CD14-positive monocyte (primary cell): Measurements from ENCODE around the gene P2RY11. TPM values are rescaled to one million over a fixed set of nuclear protein-coding genes. Genes with fewer than 3 reads are reported as not detected.

Experiments
- DNase-seq, 3 donors: peaks; one replicate each; pipeline ENCODE4 v3.0.0-alpha.2; 2011 to 2022
- H2AFZ ChIP-seq: 2 replicates; pipeline ENCODE4 v1.6.0; 2012; ENCODE audit warnings: mild to moderate bottlenecking, low read depth, low read length, inconsistent platforms; ENCODE audit not compliant: insufficient read depth, poor library complexity, severe bottlenecking
- H3K27ac ChIP-seq, 2 donors: 1 replicate in 1 of 2; 2 replicates in 1 of 2; pipeline ENCODE4 v1.5.1; 2012 to 2013; ENCODE audit warnings: low read length in 2 of 2, control low read depth in 1 of 2, inconsistent platforms in 1 of 2, low read depth in 1 of 2, mild to moderate bottlenecking in 1 of 2
- H3K27me3 ChIP-seq, 2 donors: one replicate each; pipeline versions ENCODE4 v1.6.0 to v1.6.1; 2011 to 2013; ENCODE audit warnings: low read length in 2 of 2; ENCODE audit not compliant: control insufficient read depth in 2 of 2, insufficient read depth in 2 of 2
- H3K36me3 ChIP-seq, 2 donors: replicated peaks in 1 of 2; 1 replicate in 1 of 2; 2 replicates in 1 of 2; pipeline versions ENCODE4 v1.5.1 to v1.6.1; 2012 to 2013; ENCODE audit warnings: low read length in 2 of 2, control low read depth in 1 of 2, inconsistent platforms in 1 of 2, mild to moderate bottlenecking in 1 of 2; ENCODE audit not compliant: insufficient read depth in 2 of 2, control insufficient read depth in 1 of 2
- H3K4me1 ChIP-seq, 2 donors: 1 replicate in 1 of 2; 2 replicates in 1 of 2; pipeline versions ENCODE4 v1.5.1 to v1.6.1; 2012 to 2013; ENCODE audit warnings: low read length in 2 of 2, control low read depth in 1 of 2, inconsistent platforms in 1 of 2, mild to moderate bottlenecking in 1 of 2, moderate library complexity in 1 of 2; ENCODE audit not compliant: insufficient read depth in 2 of 2, control insufficient read depth in 1 of 2
- H3K4me2 ChIP-seq: replicated peaks from 2 replicates; pipeline ENCODE3; 2012; ENCODE audit warnings: low read length, moderate library complexity, mild to moderate bottlenecking; ENCODE audit not compliant: poor library complexity, severe bottlenecking; ENCODE audit errors: extremely low read depth
- H3K4me3 ChIP-seq, 3 experiments: fragments of 200-600 bp in 1 of 3; sonication (generic) in 1 of 3; replicated peaks in 1 of 3; 1 replicate in 2 of 3; 2 replicates in 1 of 3; pipeline ENCODE4 v1.5.1; 2011 to 2013; ENCODE audit warnings: low read length in 3 of 3, mild to moderate bottlenecking in 3 of 3, control low read depth in 2 of 3, low read depth in 2 of 3, inconsistent platforms in 1 of 3, moderate library complexity in 1 of 3
- H3K79me2 ChIP-seq: 2 replicates; pipeline ENCODE4 v1.6.0; 2012; ENCODE audit warnings: mild to moderate bottlenecking, control low read depth, inconsistent platforms, low read length, moderate library complexity; ENCODE audit not compliant: insufficient read depth
- H3K9ac ChIP-seq: 2 replicates; pipeline ENCODE4 v1.6.0; 2017; ENCODE audit warnings: low read length, mild to moderate bottlenecking; ENCODE audit not compliant: insufficient read depth, poor library complexity, severe bottlenecking
- H3K9me3 ChIP-seq, 2 donors: replicated peaks in 1 of 2; 1 replicate in 1 of 2; 2 replicates in 1 of 2; pipeline versions ENCODE4 v1.5.1 to v1.6.1; 2012 to 2013; ENCODE audit warnings: low read length in 2 of 2, control low read depth in 1 of 2; ENCODE audit not compliant: control insufficient read depth in 1 of 2, insufficient read depth in 1 of 2
- H4K20me1 ChIP-seq: 2 replicates; pipeline ENCODE4 v1.6.0; 2012; ENCODE audit warnings: mild to moderate bottlenecking, low read length, control low read depth, moderate library complexity; ENCODE audit not compliant: insufficient read depth
- H3K27ac Mint-ChIP-seq, 7 donors: one replicate each; pipeline ENCODE4 v1.8.0; 2020; ENCODE audit warnings: mild to moderate bottlenecking in 7 of 7, mixed read lengths in 7 of 7, moderate library complexity in 6 of 7, inconsistent platforms in 2 of 7
- H3K27me3 Mint-ChIP-seq, 3 donors: one replicate each; pipeline ENCODE4 v1.8.0; 2021 to 2022; ENCODE audit warnings: low read depth in 3 of 3, mild to moderate bottlenecking in 3 of 3, mixed read lengths in 3 of 3, moderate library complexity in 3 of 3, inconsistent platforms in 1 of 3
- H3K36me3 Mint-ChIP-seq, 2 donors: one replicate each; pipeline ENCODE4 v1.8.0; 2020; ENCODE audit warnings: mixed read lengths in 2 of 2, inconsistent platforms in 1 of 2, mild to moderate bottlenecking in 1 of 2
- H3K4me1 Mint-ChIP-seq: one replicate; pipeline ENCODE4 v1.8.0; 2020; ENCODE audit warnings: mild to moderate bottlenecking, mixed read lengths
- H3K4me3 Mint-ChIP-seq, 2 donors: one replicate each; pipeline ENCODE4 v1.8.0; 2020; ENCODE audit warnings: mild to moderate bottlenecking in 2 of 2, mixed read lengths in 2 of 2, moderate library complexity in 1 of 2
- H3K9me3 Mint-ChIP-seq, 7 donors: one replicate each; pipeline ENCODE4 v1.8.0; 2020 to 2022; ENCODE audit warnings: mixed read lengths in 7 of 7, mild to moderate bottlenecking in 6 of 7, moderate library complexity in 6 of 7, inconsistent platforms in 2 of 7
- CTCF ChIP-seq: fragments of 200-600 bp; IDR thresholded peaks from one replicate; pipeline ENCODE4 v1.8.0; 2022; ENCODE audit warnings: antibody characterized with exemption, mild to moderate bottlenecking
- WGBS: methylation state at CpG from one replicate; pipeline ENCODE4 v1.1.5; 2013; ENCODE audit warnings: missing lambda C conversion rate; ENCODE audit not compliant: insufficient coverage; 5-methylcytosine and 5-hydroxymethylcytosine counted together
- intact Hi-C, 2 donors: fragments of 100-400 bp; cut with micrococcal nuclease; formaldehyde crosslinking; loops; one replicate each; pipeline versions ENCODE4 v1.15.0 to v1.15.1; 2023
- polyA plus RNA-seq, 3 donors: library from polyadenylated mRNA; depleted of rRNA in 1 of 3; unstranded in 2 of 3; stranded (reverse) in 1 of 3; fragments of 300-500 nt in 2 of 3; fragments of >200 nt in 1 of 3; fragmentation: Illumina TruSeq in 2 of 3; gene quantifications; 1 replicate in 2 of 3; 2 replicates in 1 of 3; pipeline ENCODE4 v1.2.3, GENCODE V29; 2012 to 2021

P2RY11 gene
- polyA plus RNA-seq, 3 donors = 0.50 to 10.0 (median 0.69) TPM

- peak overlapping the region in 1 of 7 donors; percentile 66 for H3K27ac Mint-ChIP-seq
- Histone ChIP-seq H3K27ac (no peak overlapping the region), H3K79me2 (peaks cover 33% of the 10 kb centered on the region), H3K4me2 (no peak overlapping the region), H3K27me3 (no peaks in the 10 kb centered on the region), H3K4me3 (no peak overlapping the region), H3K9ac (no peak overlapping the region), H4K20me1 (peaks cover 17% of the 10 kb centered on the region), H2AFZ (no peak overlapping the region), H3K9me3 (no peaks in the 10 kb centered on the region), H3K4me1 (peaks cover 52 to 63% of the 10 kb centered on the region in 2 donors), H3K36me3 (peaks cover 34 to 42% of the 10 kb centered on the region in 2 donors)
- H3K4me1 Mint-ChIP-seq = peaks cover 53% of the 10 kb centered on the region
- DNase-seq = no peak
- WGBS = 100% methylated on average over 9 of the region's 14 CpGs
- intact Hi-C loops = loop anchor here in 1 of 2 donors (10.0 kb wide), 1 partner anchor 87 kb away; the partner anchor contains the start of gene DNMT1
- peaks cover 1 to 3% (median 2%) of the 10 kb centered on the region in 3 donors for H3K27me3 Mint-ChIP-seq
- H3K36me3 Mint-ChIP-seq = peaks cover 35 to 44% of the 10 kb centered on the region in 2 donors
- no peak overlapping the region for H3K4me3 Mint-ChIP-seq
- H3K9me3 Mint-ChIP-seq = no peaks in the 10 kb centered on the region
- TF ChIP-seq CTCF = no peak
Measured at GRCh38 chr19:10107817-10108367, 3.6 kb upstream of the P2RY11 start.

- H3K9me3 ChIP-seq = no peaks in the 10 kb centered on the region
- peaks cover 22% of the 10 kb centered on the region for H4K20me1 ChIP-seq
- H3K9me3 Mint-ChIP-seq = no peaks in the 10 kb centered on the region
- peaks cover 37 to 47% of the 10 kb centered on the region in 2 donors for H3K36me3 ChIP-seq
- no peak overlapping the region for H3K27ac ChIP-seq
- no peaks in the 10 kb centered on the region for H3K27me3 ChIP-seq
- H3K27ac Mint-ChIP-seq = peak overlapping the region in 2 of 7 donors; percentile 33 to 41
- WGBS = 98% methylated on average over 14 of the region's 14 CpGs
- no peak overlapping the region for H3K4me3 Mint-ChIP-seq
- peaks cover 56 to 69% of the 10 kb centered on the region in 2 donors for H3K4me1 ChIP-seq
- no peak overlapping the region for H2AFZ ChIP-seq
- H3K36me3 Mint-ChIP-seq = peaks cover 37 to 52% of the 10 kb centered on the region in 2 donors
- no peak overlapping the region for H3K4me3 ChIP-seq
- H3K4me2 ChIP-seq = no peak overlapping the region
- no peak for TF ChIP-seq CTCF
- intact Hi-C loops = loop anchor here in 1 of 2 donors (10.0 kb wide), 1 partner anchor 85 kb away; the partner anchor contains the start of gene DNMT1
- peaks cover 1 to 3% (median 2%) of the 10 kb centered on the region in 3 donors for H3K27me3 Mint-ChIP-seq
- peaks cover 33% of the 10 kb centered on the region for H3K79me2 ChIP-seq
- H3K4me1 Mint-ChIP-seq = peaks cover 57% of the 10 kb centered on the region
- H3K9ac ChIP-seq = no peak overlapping the region
- DNase-seq = no peak
Measured at GRCh38 chr19:10109528-10109927, 2.0 kb upstream of the P2RY11 start.
